GM12865 (cell line): ENCODE measurements around the gene IFITM5.
"Not testable (repeated sequence)": the region's sequence is repeated elsewhere in the genome, so short reads cannot be mapped to it uniquely, and the experiment has no call there.

Experiments
- DNase-seq: peaks from one replicate; pipeline ENCODE4 v3.0.0; 2010; ENCODE audit warnings: low read depth
- H3K4me3 ChIP-seq: 2 replicates; pipeline ENCODE4 v1.5.1; 2011; ENCODE audit warnings: mild to moderate bottlenecking, low read depth, low read length, control low read depth
- CTCF ChIP-seq: IDR thresholded peaks from 2 replicates; pipeline ENCODE4 v1.5.1; 2011; ENCODE audit warnings: low read length, control low read depth, low read depth, inconsistent platforms; ENCODE audit not compliant: insufficient read depth; ENCODE audit errors: missing control alignments

The IFITM5 gene

GRCh38 chr11:288478-289397, 10.6 kb downstream of the IFITM5 start, which contains the start of gene PGGHG:
Gene PGGHG, plus strand, starts transcription at chr11:289126. Its CDS starts 691 bp downstream, at chr11:289817.
- TF ChIP-seq CTCF: no peak
- peak; percentile 75 for DNase-seq
- H3K4me3 ChIP-seq: peak within 1 kb of the TSS; percentile 51

GRCh38 chr11:287821-288477, 11.4 kb downstream of the IFITM5 start:
- no peak for DNase-seq
- H3K4me3 ChIP-seq: peak overlapping the region; percentile 43
- no peak for TF ChIP-seq CTCF

GRCh38 chr11:286977-287820, 12.1 kb downstream of the IFITM5 start:
- not testable (repeated sequence) for H3K4me3 ChIP-seq, DNase-seq

- no peak for DNase-seq
- no peak for TF ChIP-seq CTCF
- no peak overlapping the region for H3K4me3 ChIP-seq
These were observed 13.5 kb downstream of the IFITM5 start for GRCh38 chr11:285894-286220.

- no peak for DNase-seq
- TF ChIP-seq CTCF: no peak
- no peak overlapping the region for H3K4me3 ChIP-seq
These were observed 14.1 kb downstream of the IFITM5 start for GRCh38 chr11:285021-285893.

- TF ChIP-seq CTCF: no peak
- H3K4me3 ChIP-seq: no peak overlapping the region
- no peak for DNase-seq
These were observed 15.0 kb downstream of the IFITM5 start for GRCh38 chr11:284105-285020.
